Prostate gland (tissue), 2 donors: ENCODE data around the gene NDFIP1. TPM values are rescaled to one million over a fixed set of nuclear protein-coding genes. Genes with fewer than 3 reads are reported as not detected.

Source experiments
- DNase-seq: peaks from one replicate; pipeline ENCODE4 v3.0.0-alpha.2; 2019; ENCODE audit warnings: low spot score
- H3K27ac ChIP-seq, 2 donors: fragments of 200-600 bp; sonication (generic); 2 replicates each; pipeline ENCODE4 v1.5.1; 2017 to 2019
- H3K27me3 ChIP-seq: fragments of 200-600 bp; sonication (generic); replicated peaks from 2 replicates; pipeline ENCODE4 v1.5.1; 2019; ENCODE audit not compliant: insufficient read depth
- H3K36me3 ChIP-seq, 2 donors: fragments of 200-600 bp; sonication (generic); 1 replicate in 1 of 2; 2 replicates in 1 of 2; pipeline versions ENCODE4 v1.5.1 to v1.8.1; 2017 to 2019
- H3K4me1 ChIP-seq: fragments of 200-600 bp; sonication (generic); replicated peaks from 2 replicates; pipeline ENCODE4 v1.5.1; 2019
- H3K4me3 ChIP-seq, 2 donors: fragments of 200-600 bp; sonication (generic); 2 replicates each; pipeline ENCODE4 v1.5.1; 2017 to 2019
- H3K9me3 ChIP-seq: fragments of 200-600 bp; sonication (generic); 2 replicates; pipeline ENCODE4 v1.5.1; 2017
- CTCF ChIP-seq, 4 experiments: fragments of 200-600 bp in 2 of 4; fragments of 450-650 bp in 2 of 4; sonication (generic) in 2 of 4; IDR thresholded peaks; 1 replicate in 3 of 4; 2 replicates in 1 of 4; pipeline ENCODE4 v1.5.1; 2016 to 2019; ENCODE audit warnings: antibody characterized with exemption in 4 of 4, mild to moderate bottlenecking in 2 of 4, moderate library complexity in 2 of 4
- POLR2A ChIP-seq: fragments of 450-650 bp; IDR thresholded peaks from one replicate; pipeline ENCODE4 v1.6.1; 2016; ENCODE audit warnings: antibody characterized with exemption, mild to moderate bottlenecking
- POLR2AphosphoS5 ChIP-seq: sonication (generic); formaldehyde crosslinking; IDR thresholded peaks from one replicate; pipeline ENCODE4 v1.6.1; 2017; ENCODE audit warnings: antibody characterized with exemption
- WGBS: methylation state at CpG from one replicate; pipeline ENCODE4 v1.1.5; 2018; 5-methylcytosine and 5-hydroxymethylcytosine counted together
- intact Hi-C: fragments of 100-400 bp; cut with DNase I; formaldehyde crosslinking; loops from one replicate; pipeline ENCODE4 v1.14.2; 2022
- total RNA-seq, 2 donors: library from RNA; depleted of rRNA; stranded (reverse); fragments of >200 nt; gene quantifications; one replicate each; pipeline ENCODE4 v1.1.0, GENCODE V29; 2016

Gene NDFIP1
- total RNA-seq, 2 donors from 2014 or later: 134 to 234 TPM

GRCh38 chr5:142131394-142131793 lies 22.8 kb downstream of the NDFIP1 start:
- DNase-seq: no peak
- no peaks in the 10 kb centered on the region for H3K27me3 ChIP-seq
- no peak for TF ChIP-seq POLR2A
- TF ChIP-seq POLR2AphosphoS5: no peak
- TF ChIP-seq CTCF (IDR thresholded peaks at IDR 0.05): no peak
- no peaks in the 10 kb centered on the region for H3K9me3 ChIP-seq
- H3K4me3 ChIP-seq: no peak overlapping the region
- intact Hi-C loops: no loop called here
- WGBS: 93% methylated on average over 3 of the region's 3 CpGs
- H3K4me1 ChIP-seq: no peaks in the 10 kb centered on the region
- no peak overlapping the region for H3K27ac ChIP-seq
- H3K36me3 ChIP-seq: no peaks in the 10 kb centered on the region

GRCh38 chr5:142132916-142133315 lies 24.3 kb downstream of the NDFIP1 start:
- H3K4me1 ChIP-seq: no peaks in the 10 kb centered on the region
- TF ChIP-seq POLR2A (no peak), POLR2AphosphoS5 (no peak), CTCF (IDR thresholded peaks at IDR 0.05) (no peak)
- H3K27ac ChIP-seq: no peak overlapping the region
- no peaks in the 10 kb centered on the region for H3K27me3 ChIP-seq
- 97% methylated on average over 3 of the region's 3 CpGs for WGBS
- H3K36me3 ChIP-seq: no peaks in the 10 kb centered on the region
- no peaks in the 10 kb centered on the region for H3K9me3 ChIP-seq
- intact Hi-C loops: no loop called here
- no peak overlapping the region for H3K4me3 ChIP-seq
- DNase-seq: no peak

- no peak for DNase-seq
- Histone ChIP-seq H3K36me3 (no peaks in the 10 kb centered on the region), H3K4me3 (no peak overlapping the region), H3K9me3 (no peaks in the 10 kb centered on the region), H3K27me3 (no peaks in the 10 kb centered on the region), H3K27ac (no peak overlapping the region), H3K4me1 (no peaks in the 10 kb centered on the region)
- intact Hi-C loops: no loop called here
- whole genome bisulfite sequencing: 64% methylated on average over 3 of the region's 3 CpGs
- no peak for TF ChIP-seq POLR2A
- no peak for TF ChIP-seq CTCF (IDR thresholded peaks at IDR 0.05)
- TF ChIP-seq POLR2AphosphoS5: no peak
Measured at GRCh38 chr5:142133330-142134206, 25.0 kb downstream of the NDFIP1 start.

- intact Hi-C loops: no loop called here
- no peaks in the 10 kb centered on the region for H3K36me3 ChIP-seq
- 66% methylated on average over 7 of the region's 7 CpGs for WGBS
Measured at GRCh38 chr5:142134331-142135010, 25.9 kb downstream of the NDFIP1 start.

More at GRCh38 chr5:142134331-142135010, 25.9 kb downstream of the NDFIP1 start:
- Histone ChIP-seq H3K27ac (no peak overlapping the region), H3K4me1 (no peaks in the 10 kb centered on the region), H3K9me3 (no peaks in the 10 kb centered on the region), H3K27me3 (no peaks in the 10 kb centered on the region), H3K4me3 (no peak overlapping the region)
- TF ChIP-seq POLR2A: no peak
- TF ChIP-seq CTCF (IDR thresholded peaks at IDR 0.05): no peak
- TF ChIP-seq POLR2AphosphoS5: no peak
- DNase-seq: no peak
